Activated CD8-positive, alpha-beta memory T cell treated with anti-CD3 and anti-CD28 coated beads for 4 hours (primary cell): Measurements from ENCODE around the gene CABP7.

Experiments
- DNase-seq, 2 donors: peaks; one replicate each; pipeline ENCODE4 v3.0.0-alpha.2; 2020; ENCODE audit warnings: low read depth in 2 of 2

The CABP7 gene

DNA sequence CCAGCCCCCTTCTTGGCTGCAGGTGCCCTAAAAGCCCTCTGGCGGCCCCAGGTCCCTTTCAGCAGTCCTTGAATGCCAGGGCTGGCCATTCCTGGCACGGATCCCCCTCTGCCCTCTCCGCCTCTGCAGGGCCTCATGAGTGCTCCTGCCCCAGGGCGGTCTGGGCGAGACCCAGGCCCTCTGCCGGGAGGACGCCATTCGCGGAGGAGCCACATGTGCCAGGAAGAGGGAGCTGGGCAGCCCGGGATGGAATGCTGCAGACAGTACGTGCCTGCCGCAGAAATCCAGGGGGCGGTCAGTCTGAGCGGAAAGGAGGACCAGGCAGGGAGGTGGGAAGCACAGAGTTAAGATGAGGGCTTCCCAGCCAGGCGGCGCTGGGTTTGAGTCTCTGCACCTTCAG is 2.8 kb downstream of the CABP7 start:
- DNase-seq = no peak

DNA sequence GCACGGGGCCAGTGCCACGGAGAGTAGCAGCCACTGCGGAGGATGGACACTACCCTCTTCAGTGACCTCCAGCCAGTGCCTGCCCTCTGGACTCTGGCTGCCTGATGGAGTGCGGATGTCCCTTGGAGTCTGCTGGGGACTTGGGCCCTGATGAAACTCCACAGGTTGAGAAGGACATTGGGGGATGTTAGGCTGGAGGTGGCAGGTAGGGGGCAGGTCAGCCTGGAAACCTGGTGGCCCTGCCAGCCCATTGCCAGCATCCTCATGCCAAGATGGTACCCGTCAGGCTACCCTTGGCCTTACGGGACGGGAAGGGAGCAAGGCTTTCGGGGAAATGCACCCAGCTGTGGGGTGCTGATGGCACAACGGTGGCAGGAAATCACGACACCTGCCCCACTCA is 4.0 kb downstream of the CABP7 start:
- DNase-seq = no peak

- DNase-seq = no peak
Measured at GRCh38 chr22:29724843-29725242, 5.0 kb downstream of the CABP7 start.

DNA sequence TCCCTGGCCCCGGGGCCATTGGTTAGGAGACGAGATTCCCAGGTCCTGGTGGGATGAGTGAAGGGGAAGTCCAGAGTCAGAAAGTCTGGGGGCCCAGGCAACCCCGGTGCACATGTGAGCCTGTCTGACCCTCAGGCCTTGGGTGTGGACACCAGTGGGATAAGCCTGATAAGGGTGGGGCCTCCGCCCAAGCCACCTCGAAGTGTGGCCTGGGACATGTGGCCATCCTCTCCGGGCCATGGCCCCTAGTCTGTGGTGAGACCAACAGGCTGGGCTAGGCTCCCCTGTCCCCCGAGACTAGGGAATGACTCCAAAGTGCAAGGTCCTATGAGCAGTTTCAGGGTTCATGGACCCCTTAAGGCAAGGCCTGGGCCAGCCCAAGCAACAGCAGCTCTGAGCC is 6.3 kb downstream of the CABP7 start:
- no peak for DNase-seq

- no peak for DNase-seq
Measured at GRCh38 chr22:29726512-29727130, 6.8 kb downstream of the CABP7 start.

- no peak for DNase-seq
Measured at GRCh38 chr22:29727131-29727523, 7.3 kb downstream of the CABP7 start.

DNA sequence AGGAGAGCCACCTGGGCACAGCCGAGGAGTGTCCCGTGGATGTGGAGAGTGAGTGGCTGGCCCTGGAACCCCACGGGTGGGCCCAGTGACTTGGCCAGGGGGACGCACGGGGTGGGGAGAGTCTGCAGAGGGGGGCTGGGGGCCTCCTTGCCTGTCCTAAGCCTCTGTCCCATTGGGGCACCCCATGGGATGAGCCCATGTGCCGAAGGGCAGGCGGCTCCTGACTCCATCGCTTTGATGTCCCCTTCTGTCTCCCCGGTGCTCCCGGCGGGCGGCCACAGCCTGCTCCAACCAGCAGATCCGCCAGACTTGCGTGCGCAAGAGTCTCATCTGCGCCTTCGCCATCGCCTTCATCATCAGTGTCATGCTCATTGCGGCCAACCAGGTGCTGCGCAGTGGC is 9.4 kb downstream of the CABP7 start:
- no peak for DNase-seq

GRCh38 chr22:29731058-29731850 is 11.5 kb downstream of the CABP7 start:
- no peak for DNase-seq

DNA sequence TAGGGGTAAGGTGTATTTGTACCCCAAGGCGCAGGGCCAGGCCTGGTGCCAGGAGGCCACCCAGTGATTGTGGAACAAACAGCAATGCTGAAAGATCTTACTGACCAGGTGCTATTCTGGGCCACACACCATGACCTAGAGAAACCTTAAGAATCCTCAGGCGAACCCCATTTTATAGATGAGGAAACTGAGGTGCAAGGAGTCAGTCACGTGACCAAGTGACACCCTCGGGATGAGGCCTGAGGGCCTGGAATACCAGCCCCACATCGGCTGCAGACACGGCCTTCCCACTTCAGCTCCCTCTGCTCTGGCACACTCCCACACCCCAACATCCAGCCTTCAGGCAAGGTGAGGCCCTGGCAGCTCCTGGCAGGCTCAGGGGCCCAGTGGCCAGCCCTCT is 13.1 kb downstream of the CABP7 start:
- no peak for DNase-seq

DNA sequence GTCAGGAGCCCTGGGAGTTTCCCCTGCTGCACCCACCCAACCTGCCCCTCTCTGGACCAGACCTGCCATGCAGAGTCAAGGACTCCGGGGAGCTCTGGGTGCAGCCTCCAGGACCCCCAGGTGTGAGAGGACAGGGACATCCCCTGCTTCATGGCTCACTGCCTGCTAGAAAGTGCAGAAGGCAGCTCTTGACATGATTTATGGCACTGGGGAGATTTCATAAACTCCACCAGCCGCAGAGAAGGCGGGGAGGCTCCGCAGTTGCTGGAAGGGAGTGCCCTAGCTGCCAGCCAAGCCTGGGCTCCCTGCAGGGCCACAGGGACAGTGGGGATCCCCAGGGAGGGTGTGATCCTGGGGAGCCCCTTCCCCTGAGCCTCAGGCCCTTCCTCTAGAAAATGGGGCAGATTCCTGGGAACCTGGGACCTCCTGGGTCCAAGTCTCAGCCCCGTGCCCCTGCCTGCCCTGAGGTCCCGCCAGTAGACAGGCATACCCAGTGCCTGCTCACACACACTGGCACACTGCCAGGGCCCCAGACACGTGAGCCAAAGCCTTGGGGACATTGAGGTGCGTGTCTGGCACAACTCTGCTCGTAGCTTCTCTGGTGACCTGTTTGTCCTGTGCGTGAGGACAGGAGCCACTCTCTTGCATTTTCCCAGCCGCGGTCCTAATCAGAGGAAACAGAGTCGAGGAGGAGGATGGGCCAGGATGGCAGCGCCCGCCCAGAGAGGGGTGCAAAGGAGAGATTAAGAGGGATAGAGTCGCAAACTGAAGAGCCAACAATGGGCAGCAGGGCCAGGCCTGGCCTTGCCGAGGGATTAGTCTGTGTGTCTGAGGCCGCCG is 13.8 kb downstream of the CABP7 start:
- no peak for DNase-seq

- no peak for DNase-seq
Measured at GRCh38 chr22:29734406-29734805, 14.6 kb downstream of the CABP7 start.

- DNase-seq = no peak
Measured at GRCh38 chr22:29734838-29735237, 15.0 kb downstream of the CABP7 start.

DNA sequence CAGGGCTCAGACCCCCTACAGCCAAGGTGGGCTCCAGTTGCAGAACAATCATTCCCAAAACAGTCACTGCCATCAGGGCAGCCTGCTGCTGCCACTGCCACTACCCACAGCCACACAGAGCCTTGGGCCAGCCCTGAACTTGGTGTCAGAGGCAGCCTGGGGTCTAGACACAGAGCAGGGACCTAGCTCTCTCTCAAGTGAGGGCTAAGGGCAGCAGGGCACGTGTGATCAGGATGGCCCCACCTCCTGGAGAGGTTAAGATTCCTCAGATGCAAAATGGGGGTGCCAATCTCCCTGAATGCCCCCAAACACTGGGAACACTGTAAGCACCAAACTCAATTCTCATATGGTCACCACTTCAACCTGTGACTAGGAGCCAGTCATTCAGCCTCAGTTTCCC is 15.6 kb downstream of the CABP7 start:
- DNase-seq = no peak

GRCh38 chr22:29737251-29738117 is 17.7 kb downstream of the CABP7 start:
- DNase-seq = no peak

DNA sequence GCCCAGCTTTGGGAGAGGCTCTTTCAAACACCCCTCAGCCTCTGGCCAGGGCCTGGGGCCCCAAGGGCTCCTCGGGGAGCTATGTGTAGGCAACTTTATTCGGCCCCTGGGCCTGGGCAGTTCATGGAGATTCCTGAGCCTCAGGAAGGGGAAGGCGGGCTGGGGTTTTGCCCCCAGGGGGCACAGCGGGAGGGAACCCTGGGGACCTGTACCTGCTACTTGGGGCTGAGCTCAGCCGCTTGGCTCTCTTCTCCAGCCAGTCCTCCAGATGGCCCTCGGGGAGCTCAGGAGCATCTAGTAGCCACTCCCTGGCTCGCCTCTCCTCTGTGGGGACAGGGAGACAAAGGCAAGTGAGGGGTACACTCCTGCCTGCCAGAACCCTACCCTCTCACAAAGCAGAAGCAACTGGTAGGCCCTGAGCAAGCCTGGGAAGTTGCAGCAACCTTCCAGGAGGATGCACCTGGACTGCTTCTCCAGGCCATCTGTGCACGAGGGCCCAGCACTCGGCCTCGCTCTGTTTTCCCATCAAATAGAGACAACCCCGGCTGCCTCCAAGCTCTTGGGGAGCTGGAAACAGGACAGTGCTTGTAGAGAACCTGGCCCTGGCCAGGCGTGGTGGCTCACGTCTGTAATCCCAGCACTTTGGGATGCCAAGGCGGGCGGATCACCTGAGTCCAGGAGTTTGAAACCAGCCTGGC is 18.5 kb downstream of the CABP7 start:
- no peak for DNase-seq

GRCh38 chr22:29739346-29739875 is 19.6 kb downstream of the CABP7 start:
- no peak for DNase-seq

DNA sequence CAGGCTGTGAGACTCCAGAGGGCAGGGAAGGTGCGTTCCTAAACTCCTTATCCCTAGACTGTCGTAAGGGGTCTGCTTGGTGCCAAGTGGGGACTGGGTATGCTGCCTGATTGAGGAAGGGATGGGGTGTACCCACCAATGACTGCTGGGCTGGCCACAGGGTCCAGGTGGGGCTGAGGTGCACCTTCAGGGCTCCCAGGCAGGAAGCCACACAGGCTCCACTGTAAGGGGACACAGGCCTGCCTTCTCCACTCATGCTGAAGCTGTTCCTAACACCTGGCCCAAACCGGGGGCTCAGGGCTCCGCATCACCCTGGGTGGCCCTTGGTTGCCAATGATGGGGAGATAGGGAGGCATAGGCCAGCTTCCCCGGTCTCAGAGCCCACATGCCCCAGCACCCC is 20.4 kb downstream of the CABP7 start:
- DNase-seq = no peak

DNA sequence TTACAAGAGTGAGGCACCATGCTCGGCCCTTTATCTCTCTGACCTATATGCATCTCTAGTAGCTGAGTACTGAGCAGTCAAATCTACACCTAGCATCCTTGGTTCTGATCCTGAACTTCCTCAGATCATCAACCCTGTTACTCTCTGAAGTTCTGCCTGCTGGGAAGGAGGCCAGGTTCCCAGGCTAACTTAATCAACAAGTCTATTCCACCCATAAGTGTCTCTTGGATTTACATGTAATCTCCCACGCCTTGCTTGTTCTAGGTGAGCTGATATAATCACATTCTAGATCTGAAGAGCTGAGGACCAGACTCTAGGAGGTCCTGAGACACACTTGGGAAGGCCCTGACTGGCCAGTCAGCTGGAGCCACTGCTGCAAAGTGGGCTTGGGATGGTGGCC is 22.1 kb downstream of the CABP7 start:
- DNase-seq = no peak

GRCh38 chr22:29742326-29742725 is 22.5 kb downstream of the CABP7 start:
- no peak for DNase-seq

DNA sequence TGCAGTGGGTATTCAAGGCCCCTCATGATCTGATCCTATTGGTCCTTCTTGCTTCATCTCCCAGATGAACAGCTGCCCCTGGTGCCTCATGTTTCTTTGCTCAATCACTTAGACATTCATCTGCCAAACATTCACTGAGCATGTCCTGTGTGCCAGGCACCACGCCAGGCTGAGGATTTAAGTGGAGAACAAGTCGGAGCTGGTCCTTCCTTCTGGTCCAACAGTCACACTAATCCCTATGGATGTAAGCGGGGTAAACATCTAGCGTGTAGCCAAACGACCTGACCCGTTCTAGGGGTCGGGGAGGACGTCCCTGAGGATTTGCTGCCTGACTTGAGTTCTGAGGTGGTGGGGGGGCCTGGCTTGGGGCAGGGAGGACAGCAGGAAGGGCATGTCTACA is 25.1 kb downstream of the CABP7 start:
- DNase-seq = no peak

DNA sequence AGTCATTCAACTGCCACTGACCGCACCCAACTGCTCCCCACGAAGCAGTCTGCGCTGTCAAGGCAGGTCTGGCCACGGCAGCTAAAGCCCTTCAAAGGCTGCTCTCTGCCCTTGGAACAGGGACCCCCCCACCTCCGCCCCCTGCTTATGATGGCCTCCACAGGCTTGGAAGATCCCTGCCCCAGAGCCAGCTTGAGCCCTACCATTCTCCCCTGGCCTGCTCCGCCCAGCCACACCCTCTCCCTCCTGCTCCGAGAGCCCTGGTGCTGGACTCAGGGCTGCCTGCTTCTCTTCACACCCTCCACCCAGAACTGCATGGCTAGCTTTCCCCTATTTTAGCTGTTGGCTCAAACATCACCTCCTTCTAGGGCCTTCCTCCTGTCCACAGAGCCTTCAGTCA is 28.0 kb downstream of the CABP7 start:
- no peak for DNase-seq
